Epithelial cell of alveolus of lung (primary cell): ENCODE data around the gene MALL. TPM values are rescaled to one million over a fixed set of nuclear protein-coding genes. Genes with fewer than 3 reads are reported as not detected.

Experiments used
- total RNA-seq: library from RNA; depleted of rRNA; stranded (reverse); fragments of >200 nt; gene quantifications from 2 replicates; pipeline ENCODE4 v1.2.1, GENCODE V29; 2015

MALL gene
- 1.6 and 6.2 TPM in 2 replicates for total RNA-seq

DNA sequence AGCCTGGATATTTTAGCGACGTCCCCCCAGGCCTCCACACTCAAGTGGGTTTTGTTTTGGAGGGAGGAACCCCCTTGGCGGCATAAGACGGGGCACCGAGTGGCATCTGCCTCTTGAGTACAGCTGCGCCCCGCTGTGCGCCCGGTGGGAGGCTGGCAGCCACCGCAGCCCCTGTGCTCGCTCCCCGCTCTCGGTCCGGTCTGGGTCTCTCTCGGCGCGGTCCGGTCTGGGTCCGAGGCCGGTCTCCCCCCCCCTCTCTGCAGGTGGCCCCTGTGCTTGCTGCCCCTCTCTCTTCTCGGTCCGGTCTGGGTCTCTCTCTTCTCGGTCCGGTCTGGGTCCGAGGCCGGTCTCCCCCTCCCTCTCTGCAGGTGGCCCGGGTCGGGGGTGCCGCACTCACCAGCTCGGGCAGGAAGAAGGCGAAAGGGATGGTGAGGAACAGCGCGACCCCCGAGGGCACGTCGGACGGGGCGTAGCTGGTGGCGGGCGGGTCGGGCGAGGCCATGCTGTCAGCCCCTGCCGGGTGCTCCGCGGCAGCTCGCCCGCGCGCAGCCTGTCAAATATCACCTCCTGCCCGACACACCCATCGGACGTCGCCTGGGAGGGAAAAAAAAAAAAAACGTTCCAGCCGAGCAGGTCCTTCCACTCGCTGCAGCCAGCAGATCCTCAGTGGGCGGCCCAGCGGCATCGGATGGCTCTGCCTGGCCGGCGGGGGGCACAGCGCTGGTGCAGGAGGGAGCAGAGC, at the start of gene MALL:
Gene MALL (minus strand): TSS at position 532 of the 742 bp plus-strand sequence. CDS start 30 bp downstream, at position 502.

Other genes starting within 250 kb of the MALL start
- 0.48 and 1.7 TPM in 2 replicates for gene LIMS3, start 217.1 kb downstream of the MALL start, total RNA-seq
- 2.6 and 2.8 TPM in 2 replicates for gene NPHP1, start 89.2 kb upstream of the MALL start, total RNA-seq
- 31.9 and 55.6 TPM in 2 replicates for gene MTLN, start 96.7 kb upstream of the MALL start, total RNA-seq